Mesenchymal stem cell (in vitro differentiated cells and primary cell): ENCODE measurements around the gene COL4A2.

ENCODE experiments used
- DNase-seq: peaks from one replicate; pipeline ENCODE4 v3.0.0-alpha.2; 2013
- H2AFZ ChIP-seq: one replicate; pipeline ENCODE4 v1.6.1; 2013; ENCODE audit warnings: low read depth, mild to moderate bottlenecking, control low read depth, inconsistent platforms, low read length, moderate library complexity
- H2AK5ac ChIP-seq: 2 replicates; pipeline ENCODE4 v1.6.1; 2013; ENCODE audit warnings: low read length, moderate library complexity, mild to moderate bottlenecking, inconsistent platforms; ENCODE audit not compliant: severe bottlenecking
- H2BK120ac ChIP-seq: one replicate; pipeline ENCODE4 v1.6.1; 2013; ENCODE audit warnings: low read depth, mild to moderate bottlenecking, inconsistent platforms, low read length, moderate library complexity
- H2BK12ac ChIP-seq, 2 experiments: one replicate each; pipeline ENCODE4 v1.6.1; 2013; ENCODE audit warnings: inconsistent platforms in 2 of 2, low read length in 2 of 2, mild to moderate bottlenecking in 2 of 2, moderate library complexity in 2 of 2, control low read depth in 1 of 2
- H2BK15ac ChIP-seq: one replicate; pipeline ENCODE4 v1.6.1; 2013; ENCODE audit warnings: mild to moderate bottlenecking, low read depth, inconsistent platforms; ENCODE audit not compliant: poor library complexity, severe bottlenecking
- H2BK5ac ChIP-seq: 2 replicates; pipeline ENCODE4 v1.6.1; 2013; ENCODE audit warnings: low read depth, mild to moderate bottlenecking, low read length, control low read depth, inconsistent platforms; ENCODE audit not compliant: poor library complexity, severe bottlenecking
- H3K14ac ChIP-seq, 2 experiments: one replicate each; pipeline ENCODE4 v1.6.1; 2013; ENCODE audit warnings: inconsistent platforms in 2 of 2, low read length in 2 of 2, control low read depth in 1 of 2, mild to moderate bottlenecking in 1 of 2, moderate library complexity in 1 of 2
- H3K18ac ChIP-seq, 2 experiments: one replicate each; pipeline ENCODE4 v1.6.1; 2013; ENCODE audit warnings: inconsistent platforms in 2 of 2, low read length in 2 of 2, control low read depth in 1 of 2, low read depth in 1 of 2, mild to moderate bottlenecking in 1 of 2
- H3K23ac ChIP-seq, 2 experiments: one replicate each; pipeline ENCODE4 v1.6.1; 2013; ENCODE audit warnings: inconsistent platforms in 2 of 2, low read length in 2 of 2, mild to moderate bottlenecking in 2 of 2, moderate library complexity in 2 of 2, control low read depth in 1 of 2
- H3K27ac ChIP-seq: 2 replicates; pipeline ENCODE4 v1.5.1; 2013; ENCODE audit warnings: mild to moderate bottlenecking, moderate library complexity, low read length, control low read depth, inconsistent platforms; ENCODE audit not compliant: poor library complexity, severe bottlenecking
- H3K27me3 ChIP-seq, 2 experiments: 2 replicates each; pipeline versions ENCODE4 v1.6.1 to v1.7.0; 2013; ENCODE audit warnings: low read length in 2 of 2, mild to moderate bottlenecking in 2 of 2, moderate library complexity in 2 of 2, control low read depth in 1 of 2, inconsistent platforms in 1 of 2; ENCODE audit not compliant: control insufficient read depth in 1 of 2, insufficient read depth in 1 of 2
- H3K36me3 ChIP-seq, 2 experiments: 2 replicates each; pipeline versions ENCODE4 v1.6.1 to v1.7.0; 2013; ENCODE audit warnings: low read length in 2 of 2, control low read depth in 1 of 2, inconsistent platforms in 1 of 2, low read depth in 1 of 2, mild to moderate bottlenecking in 1 of 2; ENCODE audit not compliant: insufficient read depth in 2 of 2, control insufficient read depth in 1 of 2
- H3K4ac ChIP-seq, 2 experiments: one replicate each; pipeline ENCODE4 v1.6.1; 2013; ENCODE audit warnings: inconsistent platforms in 2 of 2, low read length in 2 of 2, mild to moderate bottlenecking in 2 of 2, moderate library complexity in 2 of 2, control low read depth in 1 of 2, low read depth in 1 of 2
- H3K4me1 ChIP-seq: 2 replicates; pipeline ENCODE4 v1.6.1; 2013; ENCODE audit warnings: low read depth, low read length, control low read depth; ENCODE audit not compliant: control insufficient read depth, insufficient read depth
- H3K4me2 ChIP-seq: 2 replicates; pipeline ENCODE4 v1.6.1; 2013; ENCODE audit warnings: low read length, mild to moderate bottlenecking, inconsistent platforms; ENCODE audit not compliant: poor library complexity, severe bottlenecking
- H3K4me3 ChIP-seq, 2 experiments: 2 replicates each; pipeline versions ENCODE4 v1.5.1 to v1.7.0; 2013; ENCODE audit warnings: low read length in 2 of 2, mild to moderate bottlenecking in 2 of 2, control low read depth in 1 of 2, low read depth in 1 of 2; ENCODE audit not compliant: insufficient read depth in 1 of 2
- H3K79me1 ChIP-seq: replicated peaks from 2 replicates; pipeline ENCODE4 v1.6.1; 2013; ENCODE audit warnings: mild to moderate bottlenecking, control low read depth, low read length, inconsistent platforms; ENCODE audit not compliant: poor library complexity, severe bottlenecking
- H3K9ac ChIP-seq: 2 replicates; pipeline ENCODE4 v1.7.0; 2013; ENCODE audit warnings: mild to moderate bottlenecking, low read length, moderate library complexity
- H3K9me3 ChIP-seq: 2 replicates; pipeline ENCODE4 v1.7.0; 2013; ENCODE audit warnings: mild to moderate bottlenecking, low read length; ENCODE audit not compliant: control insufficient read depth
- H4K8ac ChIP-seq: one replicate; pipeline ENCODE4 v1.6.1; 2013; ENCODE audit warnings: inconsistent platforms, mild to moderate bottlenecking, low read length, moderate library complexity
- H4K91ac ChIP-seq: one replicate; pipeline ENCODE4 v1.6.1; 2013; ENCODE audit warnings: mild to moderate bottlenecking, low read length, inconsistent platforms
- WGBS: methylation state at CpG from one replicate; pipeline ENCODE4 v1.1.7; 2013; ENCODE audit warnings: mixed read lengths; 5-methylcytosine and 5-hydroxymethylcytosine counted together

Gene COL4A2

GRCh38 chr13:110446575-110446890 is 139.4 kb downstream of the COL4A2 start:
- no peak overlapping the region for H2BK120ac ChIP-seq
- H3K79me1 ChIP-seq, result peaks cover 13% of the 10 kb centered on the region
- no peak overlapping the region for H4K91ac ChIP-seq
- H3K18ac ChIP-seq, result no peak overlapping the region
- H3K9ac ChIP-seq, result no peak overlapping the region
- H3K27ac ChIP-seq, result peak overlapping the region; percentile 22
- no peak overlapping the region for H3K4me3 ChIP-seq
- H3K36me3 ChIP-seq, result peaks cover 27 to 50% of the 10 kb centered on the region in 2 experiments
- no peak overlapping the region for H3K23ac ChIP-seq
- no peak overlapping the region for H4K8ac ChIP-seq
- H2AK5ac ChIP-seq, result peak overlapping the region; percentile 93
- DNase-seq, result no peak
- H2BK12ac ChIP-seq, result no peak overlapping the region
- no peaks in the 10 kb centered on the region for H3K27me3 ChIP-seq
- no peak overlapping the region for H3K4me2 ChIP-seq
- H3K4me1 ChIP-seq, result peaks cover 52% of the 10 kb centered on the region
- H2BK5ac ChIP-seq, result peak overlapping the region; percentile 10
- H3K9me3 ChIP-seq, result no peaks in the 10 kb centered on the region
- H2AFZ ChIP-seq, result no peak overlapping the region
- H2BK15ac ChIP-seq, result no peak overlapping the region
- no peak overlapping the region for H3K4ac ChIP-seq
- H3K14ac ChIP-seq, result no peak overlapping the region
- WGBS, result 72% methylated on average over 4 of the region's 4 CpGs

- no peak overlapping the region for H2BK12ac ChIP-seq
- WGBS, result 78% methylated on average over 12 of the region's 12 CpGs
- H2BK5ac ChIP-seq, result no peak overlapping the region
- peak overlapping the region; percentile 86 for H3K27ac ChIP-seq
- no peak overlapping the region for H2AFZ ChIP-seq
- peak overlapping the region; percentile 35 for H3K9ac ChIP-seq
- no peak overlapping the region for H4K8ac ChIP-seq
- peaks cover 30 to 52% of the 10 kb centered on the region in 2 experiments for H3K36me3 ChIP-seq
- H3K23ac ChIP-seq, result no peak overlapping the region
- no peaks in the 10 kb centered on the region for H3K9me3 ChIP-seq
- H2BK15ac ChIP-seq, result no peak overlapping the region
- H2BK120ac ChIP-seq, result no peak overlapping the region
- H3K79me1 ChIP-seq, result peaks cover 13% of the 10 kb centered on the region
- peaks cover 51% of the 10 kb centered on the region for H3K4me1 ChIP-seq
- H3K27me3 ChIP-seq, result no peaks in the 10 kb centered on the region
- peak overlapping the region; percentile 62 for H4K91ac ChIP-seq
- no peak overlapping the region for H3K4me2 ChIP-seq
- peak overlapping the region in 1 of 2 experiments; percentile 14 for H3K18ac ChIP-seq
- peak overlapping the region; percentile 95 for H2AK5ac ChIP-seq
- H3K14ac ChIP-seq, result no peak overlapping the region
- no peak overlapping the region for H3K4me3 ChIP-seq
- peak overlapping the region in 1 of 2 experiments; percentile 7 for H3K4ac ChIP-seq
- peak; percentile 50 for DNase-seq
These were observed 140.0 kb downstream of the COL4A2 start for GRCh38 chr13:110447058-110447511.

GRCh38 chr13:110447801-110448200 is 140.7 kb downstream of the COL4A2 start:
- H2BK5ac ChIP-seq, result no peak overlapping the region
- 85% methylated on average over 7 of the region's 9 CpGs for WGBS
- H2AFZ ChIP-seq, result no peak overlapping the region
- H3K27ac ChIP-seq, result peak overlapping the region; percentile 86
- H3K4me2 ChIP-seq, result no peak overlapping the region
- H2BK12ac ChIP-seq, result peak overlapping the region in 1 of 2 experiments; percentile 45
- H3K14ac ChIP-seq, result no peak overlapping the region
- H3K4ac ChIP-seq, result peak overlapping the region in 1 of 2 experiments; percentile 39
- H2BK15ac ChIP-seq, result no peak overlapping the region
- H3K79me1 ChIP-seq, result peaks cover 13% of the 10 kb centered on the region
- H4K91ac ChIP-seq, result peak overlapping the region; percentile 9
- H3K23ac ChIP-seq, result peak overlapping the region in 1 of 2 experiments; percentile 23
- H3K36me3 ChIP-seq, result peaks cover 30 to 51% of the 10 kb centered on the region in 2 experiments
- H3K27me3 ChIP-seq, result no peaks in the 10 kb centered on the region
- peak overlapping the region in 1 of 2 experiments; percentile 50 for H3K18ac ChIP-seq
- H4K8ac ChIP-seq, result no peak overlapping the region
- peak overlapping the region; percentile 95 for H2AK5ac ChIP-seq
- no peak for DNase-seq
- peaks cover 47% of the 10 kb centered on the region for H3K4me1 ChIP-seq
- no peaks in the 10 kb centered on the region for H3K9me3 ChIP-seq
- no peak overlapping the region for H3K4me3 ChIP-seq
- no peak overlapping the region for H3K9ac ChIP-seq
- no peak overlapping the region for H2BK120ac ChIP-seq

GRCh38 chr13:110448230-110448629 is 141.1 kb downstream of the COL4A2 start:
- Histone ChIP-seq H2BK5ac (no peak overlapping the region), H3K27me3 (no peaks in the 10 kb centered on the region), H2BK15ac (no peak overlapping the region), H3K9me3 (no peaks in the 10 kb centered on the region), H3K4me2 (no peak overlapping the region), H3K9ac (no peak overlapping the region), H2BK12ac (no peak overlapping the region), H2AFZ (no peak overlapping the region), H4K91ac (no peak overlapping the region), H3K79me1 (peaks cover 13% of the 10 kb centered on the region), H3K14ac (no peak overlapping the region), H4K8ac (no peak overlapping the region), H3K4me3 (no peak overlapping the region), H3K4ac (no peak overlapping the region), H3K18ac (no peak overlapping the region), H2BK120ac (no peak overlapping the region), H3K27ac (peak overlapping the region; percentile 86), H3K4me1 (peaks cover 44% of the 10 kb centered on the region), H2AK5ac (no peak overlapping the region), H3K23ac (no peak overlapping the region), H3K36me3 (peaks cover 30 to 51% of the 10 kb centered on the region in 2 experiments)
- 25% methylated on average over 8 of the region's 8 CpGs for WGBS
- DNase-seq, result peak; percentile 71
